ENCODE data around the gene NFXL1. TPM values are rescaled to one million over a fixed set of nuclear protein-coding genes. Genes with fewer than 3 reads are reported as not detected.

NFXL1 gene
- total RNA-seq, 4 donors from 2014 or later, result 10.4 to 17.7 (median 12.0) TPM

- TF ChIP-seq, protein P1, sequence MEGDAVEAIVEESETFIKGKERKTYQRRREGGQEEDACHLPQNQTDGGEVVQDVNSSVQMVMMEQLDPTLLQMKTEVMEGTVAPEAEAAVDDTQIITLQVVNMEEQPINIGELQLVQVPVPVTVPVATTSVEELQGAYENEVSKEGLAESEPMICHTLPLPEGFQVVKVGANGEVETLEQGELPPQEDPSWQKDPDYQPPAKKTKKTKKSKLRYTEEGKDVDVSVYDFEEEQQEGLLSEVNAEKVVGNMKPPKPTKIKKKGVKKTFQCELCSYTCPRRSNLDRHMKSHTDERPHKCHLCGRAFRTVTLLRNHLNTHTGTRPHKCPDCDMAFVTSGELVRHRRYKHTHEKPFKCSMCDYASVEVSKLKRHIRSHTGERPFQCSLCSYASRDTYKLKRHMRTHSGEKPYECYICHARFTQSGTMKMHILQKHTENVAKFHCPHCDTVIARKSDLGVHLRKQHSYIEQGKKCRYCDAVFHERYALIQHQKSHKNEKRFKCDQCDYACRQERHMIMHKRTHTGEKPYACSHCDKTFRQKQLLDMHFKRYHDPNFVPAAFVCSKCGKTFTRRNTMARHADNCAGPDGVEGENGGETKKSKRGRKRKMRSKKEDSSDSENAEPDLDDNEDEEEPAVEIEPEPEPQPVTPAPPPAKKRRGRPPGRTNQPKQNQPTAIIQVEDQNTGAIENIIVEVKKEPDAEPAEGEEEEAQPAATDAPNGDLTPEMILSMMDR (IDR thresholded peaks at IDR 0.05; ENCODE audit: low read depth), result no peak
Measured at GRCh38 chr4:47855350-47855749, 59.0 kb downstream of the NFXL1 start.

- TF ChIP-seq, protein P1 (IDR thresholded peaks at IDR 0.05; ENCODE audit: low read depth), result no peak
Measured at GRCh38 chr4:47852136-47852535, 62.2 kb downstream of the NFXL1 start.

DNA sequence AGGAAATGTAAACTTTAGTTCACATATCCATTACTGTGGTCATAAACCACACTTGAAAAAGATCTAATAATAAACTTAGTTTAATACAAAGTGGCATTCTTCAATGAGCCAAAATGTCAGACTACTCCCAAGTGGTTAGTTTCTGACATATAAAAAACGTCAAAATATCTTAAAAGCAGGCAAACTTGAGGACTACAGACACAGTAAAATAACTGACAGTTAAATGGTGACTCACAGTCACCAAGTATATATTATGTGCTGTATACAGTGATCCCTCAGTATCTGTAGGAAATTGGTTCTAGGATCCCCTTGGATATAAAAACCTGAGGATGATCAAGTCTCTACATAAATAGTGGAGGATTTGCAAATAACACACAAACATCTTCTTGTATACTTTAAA is 64.9 kb downstream of the NFXL1 start:
- TF ChIP-seq, protein P1 (IDR thresholded peaks at IDR 0.05; ENCODE audit: low read depth), result no peak

- TF ChIP-seq, protein P1 (IDR thresholded peaks at IDR 0.05; ENCODE audit: low read depth), result no peak
Measured at GRCh38 chr4:47848041-47848440, 66.3 kb downstream of the NFXL1 start.

GRCh38 chr4:47842985-47843384 is 71.4 kb downstream of the NFXL1 start:
- TF ChIP-seq, protein P1 (IDR thresholded peaks at IDR 0.05; ENCODE audit: low read depth), result no peak

- TF ChIP-seq, protein P1 (IDR thresholded peaks at IDR 0.05; ENCODE audit: low read depth), result no peak
Measured at GRCh38 chr4:47840291-47840690, 74.1 kb downstream of the NFXL1 start.

DNA sequence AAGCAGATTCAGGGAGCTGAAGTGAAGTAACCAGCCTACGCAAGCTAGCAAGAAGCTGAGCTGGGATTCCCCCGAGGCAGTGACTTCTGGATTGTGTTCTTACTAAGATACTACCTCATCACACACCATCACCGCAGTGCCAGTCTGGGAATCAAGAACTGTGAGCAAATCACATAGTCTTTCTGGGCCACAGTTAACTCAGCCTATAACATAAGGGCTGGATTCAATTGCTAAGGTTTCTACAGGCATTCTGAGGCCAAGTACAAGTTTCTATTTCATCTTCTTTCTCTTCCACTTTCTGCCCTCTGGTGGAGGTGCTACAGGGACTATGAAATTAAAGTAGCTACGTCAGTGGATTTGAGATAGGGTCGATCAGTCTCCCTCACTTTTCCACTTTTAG is 75.1 kb downstream of the NFXL1 start:
- TF ChIP-seq, protein P1 (IDR thresholded peaks at IDR 0.05; ENCODE audit: low read depth), result no peak

Measured in subcutaneous adipose tissue (tissue), 4 donors.